ENCODE data around the gene UBA6. TPM values are rescaled to one million over a fixed set of nuclear protein-coding genes. Genes with fewer than 3 reads are reported as not detected.
A peak's percentile ranks its signal among the peaks of the same experiment; 100 is the strongest.

Gene UBA6
- total RNA-seq, 1 experiment from 2014 or later, result 83.1 TPM

DNA sequence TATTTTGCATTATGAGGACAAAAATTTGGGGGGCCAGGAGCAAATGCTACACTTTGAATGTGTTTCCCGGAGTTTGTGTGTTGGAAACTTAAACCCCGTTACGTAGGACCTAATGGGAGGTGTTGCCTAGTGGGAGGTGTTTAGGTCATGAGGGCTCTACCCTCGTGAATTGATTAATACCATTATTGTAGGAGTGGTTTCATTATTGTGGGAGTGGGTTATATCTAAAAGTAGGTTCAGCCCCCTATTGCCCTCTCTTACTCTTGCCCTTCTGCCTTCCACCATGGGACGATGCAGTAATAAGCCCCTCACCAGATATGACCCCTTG, 15.5 kb downstream of the UBA6 start:
- Mint-ChIP-seq H3K9me3 (ENCODE audit: unreplicated experiment) (no peaks in the 10 kb centered on the region), H3K27ac (ENCODE audit: low read depth, unreplicated experiment) (no peak overlapping the region), H3K4me1 (ENCODE audit: insufficient read depth, unreplicated experiment) (peaks cover 17% of the 10 kb centered on the region), H3K36me3 (ENCODE audit: insufficient read depth, unreplicated experiment) (peaks cover 34% of the 10 kb centered on the region), H3K27me3 (ENCODE audit: insufficient read depth, unreplicated experiment) (no peaks in the 10 kb centered on the region), H3K4me3 (ENCODE audit: unreplicated experiment) (no peak overlapping the region)
- CTCF ChIA-PET, result no interaction called here
- intact Hi-C loops (cut with micrococcal nuclease), result no loop called here
- TF ChIP-seq, protein P1, sequence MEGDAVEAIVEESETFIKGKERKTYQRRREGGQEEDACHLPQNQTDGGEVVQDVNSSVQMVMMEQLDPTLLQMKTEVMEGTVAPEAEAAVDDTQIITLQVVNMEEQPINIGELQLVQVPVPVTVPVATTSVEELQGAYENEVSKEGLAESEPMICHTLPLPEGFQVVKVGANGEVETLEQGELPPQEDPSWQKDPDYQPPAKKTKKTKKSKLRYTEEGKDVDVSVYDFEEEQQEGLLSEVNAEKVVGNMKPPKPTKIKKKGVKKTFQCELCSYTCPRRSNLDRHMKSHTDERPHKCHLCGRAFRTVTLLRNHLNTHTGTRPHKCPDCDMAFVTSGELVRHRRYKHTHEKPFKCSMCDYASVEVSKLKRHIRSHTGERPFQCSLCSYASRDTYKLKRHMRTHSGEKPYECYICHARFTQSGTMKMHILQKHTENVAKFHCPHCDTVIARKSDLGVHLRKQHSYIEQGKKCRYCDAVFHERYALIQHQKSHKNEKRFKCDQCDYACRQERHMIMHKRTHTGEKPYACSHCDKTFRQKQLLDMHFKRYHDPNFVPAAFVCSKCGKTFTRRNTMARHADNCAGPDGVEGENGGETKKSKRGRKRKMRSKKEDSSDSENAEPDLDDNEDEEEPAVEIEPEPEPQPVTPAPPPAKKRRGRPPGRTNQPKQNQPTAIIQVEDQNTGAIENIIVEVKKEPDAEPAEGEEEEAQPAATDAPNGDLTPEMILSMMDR (IDR thresholded peaks at IDR 0.05; ENCODE audit: unreplicated experiment), result no peak
- no peak for DNase-seq (ENCODE audit: unreplicated experiment)
- no TSS peak for BruUV-seq (replicated peaks)
- POLR2A ChIA-PET, result no interaction called here

DNA sequence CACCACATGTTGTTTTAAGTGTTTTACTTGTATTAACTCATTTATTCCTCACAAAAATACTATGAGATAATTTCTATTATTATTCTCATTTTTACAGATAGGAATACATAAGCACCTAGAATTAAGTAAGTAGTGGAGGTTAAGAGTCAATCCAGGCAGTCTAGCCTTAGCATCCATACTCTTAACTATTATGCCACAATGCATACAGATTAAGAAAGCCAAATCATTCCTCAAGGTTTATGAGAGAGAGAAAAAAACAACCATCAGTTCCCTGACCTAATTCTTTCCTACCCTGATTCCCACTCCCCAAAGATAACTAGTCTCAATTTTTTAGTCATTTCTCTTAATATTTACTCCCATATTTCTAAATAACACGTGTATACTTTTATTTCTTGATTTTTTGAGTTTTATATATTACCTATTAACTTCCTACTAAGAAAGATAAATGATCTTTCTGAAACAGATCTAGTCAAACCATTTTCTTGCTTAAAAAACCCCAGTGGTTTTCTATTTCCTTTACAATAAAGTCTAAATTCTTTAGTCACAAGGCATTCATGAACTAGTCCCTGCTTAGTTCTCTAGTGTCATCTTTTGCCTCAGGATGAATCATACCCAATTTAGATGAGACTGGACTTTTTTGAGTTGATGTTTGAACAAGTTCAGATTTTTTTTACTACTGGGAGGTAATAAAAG, 16.0 kb downstream of the UBA6 start:
- Mint-ChIP-seq H3K36me3 (ENCODE audit: insufficient read depth, unreplicated experiment) (peaks cover 34% of the 10 kb centered on the region), H3K4me1 (ENCODE audit: insufficient read depth, unreplicated experiment) (peaks cover 17% of the 10 kb centered on the region), H3K27me3 (ENCODE audit: insufficient read depth, unreplicated experiment) (no peaks in the 10 kb centered on the region), H3K4me3 (ENCODE audit: unreplicated experiment) (no peak overlapping the region), H3K27ac (ENCODE audit: low read depth, unreplicated experiment) (no peak overlapping the region), H3K9me3 (ENCODE audit: unreplicated experiment) (no peaks in the 10 kb centered on the region)
- intact Hi-C loops (cut with micrococcal nuclease), result no loop called here
- TF ChIP-seq, protein P1 (IDR thresholded peaks at IDR 0.05; ENCODE audit: unreplicated experiment), result no peak
- DNase-seq (ENCODE audit: unreplicated experiment), result no peak
- ChIA-PET CTCF (no interaction called here), POLR2A (no interaction called here)
- no TSS peak for BruUV-seq (replicated peaks)

GRCh38 chr4:67682266-67682665, 18.7 kb downstream of the UBA6 start:
- POLR2A ChIA-PET, result no interaction called here
- no peak for DNase-seq (ENCODE audit: unreplicated experiment)

DNA sequence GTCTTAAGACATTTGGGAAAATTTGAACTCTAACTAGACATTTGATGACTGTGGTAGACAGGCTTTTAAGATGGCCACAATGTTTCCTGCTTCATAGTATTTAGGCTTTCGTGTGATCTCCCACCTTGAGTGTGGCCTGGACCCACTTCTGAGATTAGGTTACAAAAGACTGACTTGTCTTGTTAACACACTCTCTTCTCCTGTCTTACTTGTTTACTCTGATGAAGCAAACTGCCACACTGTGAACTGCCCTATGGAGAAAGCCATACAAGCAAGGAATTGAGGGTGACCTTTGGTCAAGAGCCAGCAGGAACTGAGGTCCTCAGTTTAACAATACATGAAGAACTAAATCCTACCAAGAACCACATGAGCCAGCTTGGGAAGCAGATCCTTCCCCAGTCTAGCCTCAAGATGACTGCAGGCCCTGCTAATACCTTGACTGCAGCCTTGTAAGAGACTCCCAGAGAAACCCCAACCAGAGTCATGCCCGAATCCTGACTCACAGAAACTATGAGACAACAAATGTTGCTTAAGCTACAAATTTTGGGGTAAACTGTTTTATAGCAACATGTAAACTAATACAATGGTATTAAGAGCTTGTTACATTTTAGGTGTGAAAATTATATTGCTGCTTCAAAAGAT, 20.3 kb downstream of the UBA6 start:
- ChIA-PET CTCF (interaction anchor here (0.5 to 1.0 kb wide), 2 partner anchors 20 to 545 kb away, joined by 3 read pairs; no protein-coding TSS in a partner anchor), POLR2A (interaction anchor here (0.7 kb wide), 1 partner anchor 16 kb away, joined by 3 read pairs; no protein-coding TSS in a partner anchor)
- TF ChIP-seq, protein P1 (IDR thresholded peaks at IDR 0.05; ENCODE audit: unreplicated experiment), result no peak

More at GRCh38 chr4:67682266-67682665, 18.7 kb downstream of the UBA6 start:
- Mint-ChIP-seq H3K9me3 (ENCODE audit: unreplicated experiment) (no peaks in the 10 kb centered on the region), H3K4me3 (ENCODE audit: unreplicated experiment) (no peak overlapping the region), H3K4me1 (ENCODE audit: insufficient read depth, unreplicated experiment) (peaks cover 17% of the 10 kb centered on the region), H3K27me3 (ENCODE audit: insufficient read depth, unreplicated experiment) (no peaks in the 10 kb centered on the region), H3K27ac (ENCODE audit: low read depth, unreplicated experiment) (no peak overlapping the region), H3K36me3 (ENCODE audit: insufficient read depth, unreplicated experiment) (peaks cover 35% of the 10 kb centered on the region)
- no TSS peak for BruUV-seq (replicated peaks)
- intact Hi-C loops (cut with micrococcal nuclease), result no loop called here
- TF ChIP-seq, protein P1 (IDR thresholded peaks at IDR 0.05; ENCODE audit: unreplicated experiment), result no peak
- CTCF ChIA-PET, result interaction anchor here (0.7 kb wide), 1 partner anchor 700 kb away, joined by 3 read pairs; no protein-coding TSS in a partner anchor

More for the DNA sequence above, 20.3 kb downstream of the UBA6 start:
- Mint-ChIP-seq H3K9me3 (ENCODE audit: unreplicated experiment) (no peaks in the 10 kb centered on the region), H3K4me1 (ENCODE audit: insufficient read depth, unreplicated experiment) (peaks cover 8% of the 10 kb centered on the region), H3K27ac (ENCODE audit: low read depth, unreplicated experiment) (no peak overlapping the region), H3K27me3 (ENCODE audit: insufficient read depth, unreplicated experiment) (no peaks in the 10 kb centered on the region), H3K36me3 (ENCODE audit: insufficient read depth, unreplicated experiment) (peaks cover 48% of the 10 kb centered on the region), H3K4me3 (ENCODE audit: unreplicated experiment) (no peak overlapping the region)
- TSS peak; percentile 4 for BruUV-seq (replicated peaks)
- DNase-seq (ENCODE audit: unreplicated experiment), result peak; percentile 41
- intact Hi-C loops (cut with micrococcal nuclease), result no loop called here
